Measurements from ENCODE around the gene PARVB.

PARVB gene

DNA sequence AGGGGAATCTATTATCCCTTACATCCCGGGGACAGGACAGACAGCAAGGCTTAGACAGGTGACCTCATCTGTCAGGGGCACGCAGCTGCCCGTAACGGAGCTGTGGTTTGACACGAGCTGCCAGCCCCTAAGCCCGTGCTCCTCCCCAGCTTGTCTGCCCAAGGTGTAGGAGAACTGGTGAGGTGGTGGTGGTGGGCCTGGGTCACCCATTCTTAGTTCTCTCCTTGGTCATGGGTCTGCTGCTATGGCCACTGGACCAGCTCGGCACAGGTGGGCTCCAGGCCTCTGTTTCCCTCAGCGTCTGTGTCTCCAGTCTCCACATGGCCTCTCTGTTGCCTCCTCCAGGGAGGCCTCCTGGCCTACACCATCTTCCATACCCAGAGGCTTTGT, 162.0 kb downstream of the PARVB start:
- no peak for DNase-seq

DNA sequence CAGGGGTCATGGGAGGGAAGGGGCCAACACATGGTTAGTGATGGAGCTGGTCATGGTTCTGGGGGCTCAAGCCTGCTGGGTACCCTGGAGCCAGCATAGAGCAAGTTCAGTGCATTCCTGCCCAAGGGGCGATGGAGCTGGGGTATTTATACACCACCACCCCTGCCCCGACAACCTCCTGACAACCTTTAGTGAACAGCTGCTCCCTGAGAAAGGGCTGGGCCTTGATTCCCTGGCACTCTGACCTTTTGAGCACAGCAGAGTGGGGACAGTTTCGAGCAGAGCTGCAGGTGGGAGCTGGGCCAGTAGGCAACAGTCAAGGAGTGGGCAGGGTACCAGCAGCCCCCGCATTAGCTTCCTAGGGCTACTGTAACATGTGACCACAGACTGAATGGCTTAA, 162.6 kb downstream of the PARVB start:
- no peak for DNase-seq

DNA sequence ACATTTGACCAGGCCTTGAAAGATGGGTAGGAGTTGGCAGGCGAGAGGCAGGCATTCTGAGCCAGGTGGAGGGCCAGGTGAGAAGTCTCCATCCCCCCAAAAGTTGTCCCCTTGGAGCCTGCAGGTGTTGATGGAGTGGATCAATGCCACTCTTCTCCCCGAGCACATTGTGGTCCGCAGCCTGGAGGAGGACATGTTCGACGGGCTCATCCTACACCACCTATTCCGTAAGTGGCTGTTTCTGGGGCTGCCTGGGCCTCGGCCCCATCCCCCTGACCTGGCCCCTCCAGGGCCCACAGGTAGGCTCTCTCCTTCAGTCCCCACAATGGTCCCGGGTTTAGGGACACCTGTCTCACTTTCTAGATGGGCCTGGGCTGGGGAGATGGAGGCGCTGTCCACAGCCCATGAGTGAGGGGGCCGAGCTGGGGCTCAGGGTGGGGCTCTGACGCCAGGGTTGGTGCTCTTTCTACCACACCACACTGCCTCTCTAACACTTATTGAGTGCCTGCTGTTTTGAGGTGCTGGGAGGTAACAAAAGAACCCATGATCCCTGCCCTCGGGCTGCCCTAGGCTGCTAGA, 163.6 kb downstream of the PARVB start:
- DNase-seq, result no peak

DNA sequence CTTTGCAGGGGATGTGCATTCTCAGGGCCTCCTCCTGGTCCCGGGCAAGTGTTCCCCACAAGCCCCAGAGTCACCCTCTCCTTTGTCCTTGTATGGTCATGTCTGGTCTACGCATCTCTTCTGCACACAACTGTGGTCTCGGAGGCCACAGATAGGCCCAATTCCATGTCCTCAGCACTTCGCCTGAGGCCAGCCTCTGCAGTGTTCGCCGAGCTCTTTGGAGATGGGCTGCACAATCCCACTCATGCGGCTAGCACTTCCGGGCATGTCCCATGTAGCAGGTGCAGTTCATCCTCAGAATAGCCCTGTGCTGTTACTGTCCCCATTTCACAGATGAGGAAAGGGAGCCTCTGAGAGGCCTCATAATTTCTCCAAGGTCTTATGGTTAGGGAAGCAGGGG, 164.2 kb downstream of the PARVB start:
- no peak for DNase-seq

DNA sequence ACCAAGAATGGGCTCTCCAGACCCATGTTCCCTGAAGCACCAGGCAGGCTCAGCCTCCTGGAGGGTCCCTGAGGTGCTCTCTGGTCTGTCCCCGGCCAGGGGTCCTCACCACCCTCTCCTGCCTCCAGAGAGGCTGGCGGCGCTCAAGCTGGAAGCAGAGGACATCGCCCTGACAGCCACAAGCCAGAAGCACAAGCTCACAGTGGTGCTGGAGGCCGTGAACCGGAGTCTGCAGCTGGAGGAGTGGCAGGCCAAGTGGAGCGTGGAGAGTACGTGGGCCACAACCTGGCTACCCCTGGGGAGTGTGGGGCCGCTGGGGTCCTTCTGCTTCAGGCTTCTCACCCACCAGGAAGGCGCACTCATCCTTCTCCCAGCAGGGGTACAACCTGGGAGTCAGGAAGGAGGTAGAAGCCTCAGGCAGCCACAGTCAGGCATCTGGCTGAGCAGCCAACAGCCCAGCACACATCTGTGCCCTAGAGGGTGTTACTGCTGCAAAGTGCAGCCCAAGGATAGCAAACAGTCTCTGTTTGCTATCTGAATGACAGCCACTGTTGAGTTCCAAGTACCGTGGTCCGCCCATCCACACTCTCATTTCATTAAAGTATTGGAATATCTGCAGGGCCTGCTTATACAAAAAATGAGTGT, 165.0 kb downstream of the PARVB start:
- no peak for DNase-seq

DNA sequence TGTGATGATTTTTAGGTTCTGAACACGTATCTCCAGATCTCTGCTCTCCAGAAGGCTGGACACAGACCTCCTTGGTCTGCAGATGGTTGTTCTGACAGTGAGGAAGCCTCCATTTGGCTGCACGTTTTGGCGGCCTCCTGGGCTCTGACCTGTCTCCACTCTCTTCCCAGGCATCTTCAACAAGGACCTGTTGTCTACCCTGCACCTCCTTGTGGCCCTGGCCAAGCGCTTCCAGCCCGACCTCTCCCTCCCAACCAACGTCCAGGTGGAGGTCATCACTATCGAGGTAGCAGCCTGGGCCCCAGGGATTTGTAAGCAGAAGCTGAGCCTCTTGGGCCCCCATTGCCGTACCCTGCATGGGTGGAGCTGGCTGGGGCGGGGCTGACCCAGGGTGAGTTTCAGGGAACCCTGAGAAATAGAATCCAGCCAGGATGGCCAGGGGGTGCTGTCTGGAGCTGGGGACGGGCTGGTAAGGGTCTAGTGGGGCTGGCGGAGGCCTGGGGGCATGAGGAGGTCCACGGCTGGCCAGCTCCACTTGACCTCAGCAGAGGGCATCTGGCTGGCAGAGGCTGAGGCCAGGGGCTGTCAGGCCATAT, 166.4 kb downstream of the PARVB start:
- DNase-seq, result no peak

DNA sequence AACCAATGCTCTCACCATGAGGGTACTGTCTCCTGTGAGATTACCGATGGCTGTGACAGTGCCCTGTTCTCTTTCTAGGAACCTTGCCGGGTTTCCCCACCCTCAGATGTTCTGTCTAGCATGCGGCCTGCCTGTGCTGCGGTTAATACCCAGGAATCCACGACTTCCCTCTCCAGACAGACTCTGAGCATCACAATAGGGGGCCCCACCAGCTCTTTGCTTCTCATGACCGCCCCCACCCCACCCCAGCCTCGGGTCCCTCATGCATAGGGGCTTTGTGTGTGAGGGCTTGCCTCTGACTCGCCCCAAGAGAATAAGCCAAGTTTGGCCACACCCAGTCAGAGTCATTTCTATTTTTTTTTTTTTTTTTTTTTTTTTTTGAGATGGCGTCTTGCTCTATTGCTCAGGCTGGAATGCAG, 166.9 kb downstream of the PARVB start:
- peak in 1 of 2 donors; percentile 19 for DNase-seq

DNA sequence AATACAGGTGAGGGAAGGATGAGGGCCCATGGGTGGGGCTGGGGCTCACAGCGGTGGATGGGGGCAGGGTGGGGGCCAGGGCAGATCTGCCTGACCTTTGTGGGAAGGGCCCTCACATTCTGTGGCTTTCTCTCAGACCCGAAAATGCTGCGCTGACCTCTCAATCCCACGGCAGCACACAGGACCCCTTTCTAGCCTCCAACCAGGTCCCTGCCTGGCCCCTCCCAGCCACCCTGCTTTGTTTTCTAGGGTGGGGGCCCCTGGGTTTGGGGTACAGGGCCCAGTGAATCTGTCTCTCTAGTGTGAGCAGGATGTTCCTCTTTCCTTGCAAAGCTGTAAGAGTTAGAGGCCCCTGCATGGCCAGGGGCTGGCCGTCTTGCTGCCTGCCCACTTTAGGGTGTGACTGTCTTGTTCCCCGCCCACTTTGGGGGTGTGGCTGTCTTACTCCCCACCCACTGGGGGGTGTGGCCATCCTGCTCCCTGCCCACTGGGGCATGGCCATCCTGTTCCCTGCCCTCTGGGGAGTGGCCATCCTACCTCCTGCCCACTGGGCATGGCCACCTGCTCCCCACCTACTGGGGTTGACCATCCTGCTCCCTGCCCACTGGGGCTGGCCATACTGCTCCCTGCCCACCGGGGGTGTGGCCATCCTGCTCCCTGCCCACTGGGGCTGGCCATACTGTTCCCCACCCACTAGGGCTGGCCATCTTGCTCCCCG, 168.2 kb downstream of the PARVB start:
- DNase-seq, result peak; percentile 88 to 89

DNA sequence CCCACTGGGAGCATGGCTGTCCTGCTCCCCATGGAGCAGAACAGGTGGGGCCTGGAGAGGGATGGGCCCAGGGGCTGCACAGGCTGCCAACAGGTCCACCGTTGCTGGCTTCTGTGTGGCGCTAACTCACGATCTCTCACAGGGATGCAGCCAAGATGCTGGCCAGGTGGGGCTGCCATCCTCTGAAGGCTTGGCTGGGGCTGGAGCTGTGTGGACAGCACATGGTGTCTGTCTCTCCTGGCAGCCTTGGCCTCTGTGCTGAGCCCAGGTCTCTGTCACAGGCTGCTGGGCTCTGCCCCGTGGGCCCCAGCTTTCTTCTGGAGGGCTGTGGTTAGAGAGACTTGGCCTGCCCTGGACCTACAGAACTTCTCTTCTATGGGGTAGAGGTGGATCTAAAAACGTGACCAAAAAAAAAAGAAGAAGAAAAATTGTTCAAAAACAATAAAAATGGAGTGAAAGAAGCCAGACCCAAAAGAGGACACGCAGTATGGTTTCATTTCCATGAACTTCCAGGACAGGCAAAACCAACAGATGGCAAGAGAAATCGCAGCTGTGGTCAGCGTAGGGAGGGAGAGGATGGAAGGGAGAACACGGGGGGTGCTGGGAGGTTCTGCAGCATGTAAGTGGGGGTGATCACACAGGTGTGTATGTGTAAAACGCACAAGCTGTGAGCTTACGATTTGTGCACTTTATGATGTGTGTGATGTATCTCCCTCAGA, 168.9 kb downstream of the PARVB start:
- DNase-seq, result no peak

DNA sequence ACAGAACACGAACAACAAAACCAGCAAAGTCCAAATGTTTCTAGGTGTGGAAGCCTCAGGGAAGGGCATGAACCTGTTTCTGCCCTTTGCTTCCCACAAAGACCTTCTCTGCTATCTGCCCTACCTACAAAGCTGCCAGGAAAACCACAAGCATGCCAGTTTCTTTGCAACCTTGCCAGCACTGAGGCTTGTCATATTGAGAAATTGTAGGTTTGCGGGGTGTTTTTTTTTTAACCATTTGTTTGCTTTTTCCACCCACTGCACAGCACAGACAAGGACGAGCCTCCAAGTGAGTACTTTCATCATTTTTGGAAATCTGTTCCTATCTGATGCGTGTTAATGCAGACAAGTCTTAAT, 169.4 kb downstream of the PARVB start:
- DNase-seq, result no peak

DNA sequence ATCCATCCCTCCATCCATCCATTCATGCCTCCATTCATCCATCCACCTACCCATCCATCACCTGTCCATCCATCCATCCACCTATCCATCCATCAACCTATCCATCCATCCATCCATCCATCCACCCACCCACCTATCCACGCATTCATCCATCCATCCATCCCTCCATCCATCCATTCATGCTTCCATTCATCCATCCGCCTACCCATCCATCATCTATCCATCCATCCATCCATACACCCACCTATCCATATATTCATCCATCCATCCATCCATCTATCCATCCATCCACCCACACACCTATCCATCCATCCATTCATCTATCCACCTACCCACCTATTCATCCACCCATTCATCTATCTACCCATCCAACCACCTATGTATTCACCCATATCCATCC, 170.5 kb downstream of the PARVB start:
- DNase-seq, result no peak

DNA sequence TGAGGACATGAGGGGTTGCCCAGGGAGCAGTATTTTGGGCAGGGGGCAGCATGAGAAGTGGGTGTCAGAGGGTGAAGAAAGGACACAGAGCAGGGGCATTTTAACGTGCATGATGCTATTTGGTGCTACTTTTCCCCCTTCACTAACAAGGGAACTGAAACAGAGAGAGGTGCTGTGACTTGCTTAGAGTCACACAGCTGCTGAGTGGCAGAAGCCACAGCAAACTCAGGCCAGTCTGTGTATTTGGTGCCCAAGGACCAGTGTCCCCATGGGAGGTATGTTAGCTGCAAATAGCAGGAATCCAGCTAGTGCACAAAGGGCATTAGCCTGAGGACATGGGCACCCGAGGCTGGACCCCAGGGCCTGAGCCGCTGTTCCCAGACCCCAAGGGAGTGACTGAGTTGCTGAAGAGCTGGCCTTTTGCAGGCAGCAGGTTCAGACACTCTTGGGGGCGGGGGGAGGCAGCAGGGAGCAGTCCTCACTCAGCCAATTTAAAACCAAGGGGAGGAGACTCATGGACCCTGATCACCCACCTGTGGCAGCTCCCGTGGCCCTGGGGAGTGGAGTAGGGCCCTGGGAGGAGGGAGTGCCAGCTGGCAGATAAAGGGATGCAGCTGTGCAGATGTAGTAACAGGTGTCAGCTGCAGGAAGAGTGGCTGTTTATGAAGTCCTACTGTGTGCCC, 171.2 kb downstream of the PARVB start:
- DNase-seq, result no peak

DNA sequence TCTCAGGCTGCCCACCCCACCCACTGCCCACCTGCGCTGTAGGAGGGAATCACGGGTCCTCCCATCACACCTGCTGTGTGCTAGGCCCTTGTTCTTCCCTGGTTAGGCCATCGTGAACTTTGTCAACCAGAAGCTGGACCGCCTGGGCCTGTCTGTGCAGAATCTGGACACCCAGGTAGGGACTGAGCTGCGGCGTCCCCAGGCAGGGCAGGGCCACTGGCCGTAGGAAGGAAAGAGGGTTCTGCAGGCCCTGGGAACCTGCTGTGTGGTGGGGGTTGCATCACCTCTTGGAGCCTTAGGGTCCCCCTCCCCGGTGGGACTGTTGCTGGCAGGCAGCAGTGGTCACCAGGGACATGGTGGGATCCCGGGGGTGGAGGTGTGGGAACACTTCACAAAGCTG, 172.1 kb downstream of the PARVB start:
- DNase-seq, result no peak

DNA sequence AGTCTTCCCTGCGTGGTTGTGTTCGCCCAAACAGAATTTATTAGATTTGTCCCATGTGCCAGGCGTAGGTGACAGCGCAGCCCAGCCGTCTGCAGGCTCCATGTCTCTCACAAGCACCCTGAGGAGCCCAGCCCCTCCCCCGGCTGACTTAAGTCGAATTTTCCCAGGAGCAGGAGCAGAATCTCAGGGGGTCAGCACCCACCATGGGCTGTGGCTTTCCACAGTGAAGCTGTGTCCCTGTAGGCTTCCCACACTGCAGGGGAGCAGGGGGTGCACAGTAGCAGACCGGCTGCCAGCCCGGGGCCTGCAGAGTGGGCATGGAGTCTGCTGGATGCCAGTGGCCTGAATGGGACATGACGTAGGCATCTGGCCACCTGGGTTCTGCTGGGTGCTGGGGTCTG, 172.6 kb downstream of the PARVB start:
- DNase-seq, result no peak

DNA sequence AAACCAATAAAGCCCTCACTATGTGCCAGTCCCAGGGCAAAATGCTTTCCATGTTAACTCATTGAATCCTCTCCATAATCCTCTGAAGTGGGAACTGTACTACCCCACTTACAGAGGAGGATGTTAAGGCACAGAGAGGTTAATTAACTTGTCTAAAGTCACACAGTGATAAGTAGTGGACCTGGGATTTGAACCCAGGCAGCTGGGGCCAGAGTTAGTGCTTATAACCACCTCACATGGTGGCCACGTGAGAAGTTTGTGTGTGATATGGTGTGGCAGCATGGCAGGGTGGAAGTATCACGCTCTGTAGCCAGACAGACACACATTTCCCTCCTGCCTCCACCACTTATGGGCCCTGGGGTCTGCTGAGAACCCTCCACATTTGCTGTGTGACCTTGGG, 173.2 kb downstream of the PARVB start:
- DNase-seq, result no peak

DNA sequence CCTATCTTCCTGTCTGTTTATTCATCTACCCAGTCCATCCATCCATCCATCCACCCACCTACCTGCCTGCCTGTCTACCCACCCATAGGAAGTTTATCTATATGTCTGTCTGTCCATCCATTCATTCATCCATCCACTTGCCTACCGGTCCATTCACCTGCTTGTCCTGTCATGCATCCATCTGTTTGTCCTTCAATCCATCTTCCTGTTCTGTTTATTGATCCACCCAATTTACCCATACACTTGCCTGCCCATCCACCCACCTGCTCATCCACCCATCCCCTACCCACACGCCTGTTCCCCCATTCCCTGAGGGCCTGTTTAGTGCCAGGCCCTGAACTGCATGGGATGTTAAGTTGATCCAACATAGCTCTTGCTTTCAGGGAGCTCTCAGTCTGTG, 175.1 kb downstream of the PARVB start:
- DNase-seq, result no peak

DNA sequence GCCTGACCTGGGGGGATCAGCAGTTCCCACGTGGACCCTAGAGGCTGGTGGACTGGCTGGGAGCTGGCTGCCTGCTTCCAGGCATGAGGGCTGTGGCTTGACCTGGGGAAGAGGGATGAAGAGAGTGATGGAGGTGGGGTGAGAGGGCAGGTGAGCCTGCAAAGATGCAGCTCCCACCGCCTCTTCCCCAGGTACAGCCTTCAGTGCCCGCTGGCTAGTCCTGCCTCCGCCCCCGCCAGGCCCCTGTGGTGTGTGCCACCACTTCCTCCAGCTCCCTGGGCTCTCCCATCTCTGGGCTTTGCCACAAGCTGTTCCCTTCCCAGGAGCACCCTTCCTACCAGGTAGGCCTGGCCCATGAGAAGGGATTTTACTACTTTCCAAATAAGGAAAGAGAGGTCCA, 175.8 kb downstream of the PARVB start:
- no peak for DNase-seq

DNA sequence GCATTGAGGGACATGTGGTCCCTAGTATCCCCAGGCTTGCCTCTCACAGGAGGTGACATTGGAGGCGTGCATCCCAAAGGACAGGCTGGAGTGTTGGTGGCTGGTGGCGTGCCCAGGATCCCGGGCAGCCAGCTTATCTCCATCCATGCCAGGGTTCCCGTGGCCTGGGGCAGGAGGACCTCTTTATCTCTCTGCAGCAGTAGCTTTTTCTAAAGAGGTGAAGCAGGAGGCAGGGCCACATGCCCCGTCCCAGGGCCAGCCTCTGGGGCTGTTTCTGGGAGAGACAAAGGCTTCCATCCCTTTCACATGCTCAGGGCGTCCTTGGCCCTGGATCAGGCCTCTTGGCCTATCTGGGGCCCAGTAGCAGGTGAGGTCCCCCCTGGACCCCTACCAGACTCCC, 176.3 kb downstream of the PARVB start:
- no peak for DNase-seq

DNA sequence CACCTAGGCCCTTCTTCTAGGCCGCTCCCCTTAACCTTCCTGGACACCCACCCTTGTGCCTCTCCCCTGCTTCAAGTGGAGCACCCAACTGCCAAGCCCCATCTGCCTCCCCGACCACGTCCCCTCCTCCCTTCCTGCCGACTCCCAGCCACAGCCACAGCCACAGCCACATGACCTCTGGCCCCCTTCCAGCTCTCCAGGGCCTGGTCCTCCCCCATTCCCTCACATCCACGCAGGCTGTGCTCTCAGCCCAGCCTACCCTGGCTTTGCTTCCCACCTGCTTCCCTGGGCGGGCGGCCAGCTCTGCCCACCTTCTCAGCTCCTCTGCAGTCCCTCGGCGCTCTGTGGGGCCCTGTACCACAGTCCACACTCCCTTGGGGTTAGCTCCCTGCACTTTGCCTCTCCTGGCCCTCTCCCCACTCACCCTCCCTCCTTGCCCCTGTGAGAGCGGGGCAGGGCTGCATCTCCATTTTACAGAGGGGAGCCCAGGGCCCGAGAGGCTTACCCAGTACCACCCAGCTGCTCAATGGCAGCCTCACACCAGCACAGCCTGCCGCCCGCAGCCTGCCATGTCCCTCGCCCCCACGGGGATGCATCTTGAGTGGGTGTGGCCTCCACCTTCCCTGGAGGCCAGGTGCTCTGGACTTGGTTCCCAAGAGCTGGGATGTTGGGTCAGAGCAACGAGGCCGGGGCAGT, 176.9 kb downstream of the PARVB start:
- no peak for DNase-seq

DNA sequence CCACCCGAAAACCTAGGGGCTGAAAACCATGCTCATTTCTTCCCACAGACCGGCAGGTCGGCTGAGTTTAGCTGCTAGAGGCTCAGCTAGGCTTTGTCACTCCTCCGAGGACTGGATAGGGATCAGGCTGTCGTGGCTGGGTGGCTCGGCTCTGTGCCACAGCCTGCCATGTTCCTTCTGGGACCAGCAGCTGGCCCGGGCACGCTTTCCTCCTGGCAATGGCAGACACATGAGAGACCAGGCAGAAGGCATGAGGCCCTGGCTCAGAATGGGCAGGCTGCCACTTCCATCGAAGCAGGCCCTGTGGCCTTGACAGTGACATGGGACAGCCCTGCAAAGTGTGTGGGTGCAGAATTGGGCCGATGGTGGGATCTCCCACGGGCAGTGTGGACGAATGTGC, 177.6 kb downstream of the PARVB start:
- no peak for DNase-seq

DNA sequence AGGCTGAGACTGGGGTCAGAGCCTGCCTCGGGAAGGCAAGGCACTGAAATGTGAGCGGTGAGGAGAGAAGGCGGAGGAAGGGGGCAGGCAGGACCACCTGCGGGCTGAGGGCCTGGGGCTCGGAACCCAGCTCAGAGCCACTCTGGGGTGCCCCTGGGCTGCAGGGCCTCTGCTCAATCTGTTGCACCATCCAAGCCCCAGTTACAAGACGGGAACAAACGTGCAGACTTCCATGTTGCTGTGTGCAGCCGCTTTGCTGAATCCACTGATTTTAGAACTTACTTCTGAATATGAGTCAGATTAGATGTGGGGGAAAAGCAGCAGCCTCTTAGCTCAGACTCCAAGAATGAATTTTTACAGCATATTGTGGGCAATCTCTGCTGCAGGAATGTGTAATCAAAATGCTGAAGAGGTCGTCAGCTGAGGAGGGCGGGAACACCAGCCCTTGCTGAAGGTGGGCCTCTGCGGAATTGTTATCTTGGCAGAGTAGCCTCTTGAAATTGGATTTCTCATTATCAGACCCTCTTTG, 178.2 kb downstream of the PARVB start:
- peak in 1 of 2 donors; percentile 8 for DNase-seq

DNA sequence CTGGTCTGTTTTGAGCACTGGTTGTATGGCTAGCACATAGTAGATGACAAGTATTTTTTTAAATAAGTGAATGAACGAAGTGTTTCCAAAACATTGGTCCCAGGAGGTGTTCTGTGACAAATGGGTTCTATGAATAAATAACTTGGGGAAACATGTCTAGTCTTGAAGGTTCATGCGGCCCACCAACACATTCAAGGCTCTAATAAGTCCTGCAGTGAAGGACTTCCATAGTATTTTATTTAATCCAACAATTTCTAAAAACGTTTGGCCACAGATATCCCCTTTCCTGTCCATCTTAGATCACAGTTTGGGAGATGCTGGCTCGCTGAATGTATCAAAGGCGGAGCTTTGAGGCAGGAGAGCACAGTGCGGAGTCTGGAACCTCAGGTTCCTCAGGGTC, 179.1 kb downstream of the PARVB start:
- no peak for DNase-seq
